WTC11 (cell line): Measurements from ENCODE around the gene ADIPOQ.

Experiments
- CTCF ChIP-seq: fragments of 200-600 bp; IDR thresholded peaks from 2 replicates; pipeline ENCODE4 v1.8.0; 2022; ENCODE audit warnings: antibody characterized with exemption
- ELF4 ChIP-seq: sonication (generic); formaldehyde crosslinking; IDR thresholded peaks from 2 replicates; pipeline ENCODE4 v1.8.1; 2022; ENCODE audit warnings: low read depth, mild to moderate bottlenecking, moderate library complexity, missing genetic modification reagents
- HMGA2 ChIP-seq: fragments of 250-450 bp; sonication (Bioruptor Pico); IDR thresholded peaks from 2 replicates; pipeline ENCODE4 v1.4.0; 2021; ENCODE audit warnings: mild to moderate bottlenecking, moderate library complexity
- ZBTB21 ChIP-seq: sonication (generic); formaldehyde crosslinking; IDR thresholded peaks from 2 replicates; pipeline ENCODE4 v1.8.1; 2023; ENCODE audit warnings: mild to moderate bottlenecking, missing genetic modification reagents, borderline replicate concordance
- ZNF671 ChIP-seq: fragments of 250-450 bp; sonication (Bioruptor Pico); IDR thresholded peaks from 2 replicates; pipeline ENCODE4 v1.8.0; 2021; ENCODE audit warnings: mild to moderate bottlenecking

GRCh38 chr3:186828340-186828739 lies 14.2 kb upstream of the ADIPOQ start:
- TF ChIP-seq ZNF671 (CRISPR knock-in tag) (no peak), ZBTB21 (CRISPR knock-in tag) (no peak), ELF4 (CRISPR knock-in tag) (no peak), CTCF (no peak), HMGA2 (CRISPR knock-in tag) (no peak)
